GM18861 (cell line): ENCODE measurements around the gene TCF7L1.
"Not testable (repeated sequence)": the region's sequence is repeated elsewhere in the genome, so short reads cannot be mapped to it uniquely, and the experiment has no call there.

ENCODE experiments used
- ATAC-seq: cut with Tn5 transposase; IDR thresholded peaks from one replicate; pipeline ENCODE4 v1.9.1; 2021; ENCODE audit not compliant: unreplicated experiment

TCF7L1 gene

DNA sequence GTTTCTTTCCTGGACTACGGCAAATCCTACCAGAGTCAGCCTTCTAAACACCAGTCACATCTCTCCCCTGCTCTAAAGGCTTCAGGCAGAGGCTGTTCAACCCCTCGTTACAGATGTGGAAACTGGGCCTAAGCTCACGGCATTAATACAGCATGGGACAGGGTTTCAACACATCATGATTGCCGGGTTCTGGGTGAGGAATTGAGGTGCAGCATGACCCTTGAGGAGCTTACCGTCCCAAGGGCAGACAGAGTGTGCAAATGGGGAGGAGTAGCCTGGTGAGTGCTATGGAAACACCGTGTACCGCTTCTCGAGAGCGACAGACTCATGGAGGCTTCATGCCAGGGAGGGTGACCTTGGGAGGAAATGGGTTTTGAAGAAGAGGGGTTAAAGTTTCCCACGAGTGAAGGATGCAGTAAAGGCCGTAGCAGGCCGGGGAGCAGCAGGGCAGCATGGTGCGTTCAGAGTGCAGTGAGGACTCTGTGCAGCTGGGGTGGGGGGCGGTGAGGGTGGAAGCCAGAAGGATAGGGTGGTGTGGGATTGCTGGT lies 143.5 kb downstream of the TCF7L1 start:
- ATAC-seq, result no peak

- ATAC-seq, result no peak
These were observed 144.4 kb downstream of the TCF7L1 start for GRCh38 chr2:85277416-85278158.

DNA sequence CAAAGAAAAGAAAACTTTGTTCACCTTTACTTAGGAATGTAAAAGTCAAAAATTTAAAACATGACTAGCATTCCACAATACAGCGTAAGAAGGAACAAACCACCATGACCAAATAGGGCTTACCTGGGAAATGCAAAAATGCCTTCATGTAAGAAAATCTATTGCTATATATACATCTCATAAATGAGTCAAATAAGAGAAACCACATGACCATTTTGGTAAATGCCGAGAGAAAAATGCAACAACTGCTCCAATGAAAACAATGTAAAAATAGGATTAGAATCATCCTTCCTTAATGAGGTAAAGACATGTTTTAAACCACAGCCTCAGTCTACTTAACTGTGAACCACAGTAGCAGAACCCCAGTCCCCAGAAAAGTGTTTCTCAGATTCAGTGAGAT lies 145.2 kb downstream of the TCF7L1 start:
- no peak for ATAC-seq

DNA sequence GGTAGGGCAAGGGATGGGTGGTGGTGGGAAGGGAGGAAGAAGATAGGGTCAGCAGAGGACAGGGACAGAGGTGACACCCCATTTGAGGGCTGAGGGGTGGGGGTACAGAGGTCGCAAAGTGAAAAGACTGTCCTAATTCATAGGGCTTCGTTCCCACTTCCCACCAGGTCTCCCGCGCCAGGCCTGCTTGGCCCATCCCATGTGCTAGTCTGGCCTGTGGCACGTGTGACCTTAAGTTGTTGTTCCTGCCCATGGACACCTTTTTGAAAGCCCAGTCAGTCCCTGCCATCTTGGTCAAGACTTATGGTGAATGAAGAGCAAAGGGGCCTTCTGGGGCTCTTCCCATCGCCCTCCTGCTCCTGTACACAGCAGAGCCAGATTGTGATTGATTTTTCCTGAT lies 148.4 kb downstream of the TCF7L1 start:
- no peak for ATAC-seq

- no peak for ATAC-seq
These were observed 149.7 kb downstream of the TCF7L1 start for GRCh38 chr2:85282914-85283313.

DNA sequence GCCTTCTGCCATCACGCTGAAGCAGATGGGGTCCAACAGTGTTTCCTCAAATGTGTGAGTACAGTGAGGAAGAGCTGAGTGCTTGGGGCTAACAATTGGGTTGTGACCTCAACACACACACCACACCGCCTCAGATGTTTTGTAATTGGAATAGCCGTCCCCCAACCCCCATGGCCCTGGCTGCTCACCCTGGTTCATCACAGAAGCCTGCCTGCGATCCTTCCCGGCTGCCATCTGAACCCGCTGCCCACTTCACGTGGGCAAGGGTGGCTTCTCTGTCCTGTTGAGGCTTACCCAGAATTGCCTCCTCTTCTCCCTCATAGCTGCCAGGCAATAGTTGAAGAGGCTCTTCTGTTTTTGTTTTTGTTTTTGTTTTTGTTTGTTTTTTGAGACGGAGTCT lies 150.4 kb downstream of the TCF7L1 start:
- ATAC-seq, result no peak

- ATAC-seq, result no peak
These were observed 153.7 kb downstream of the TCF7L1 start for GRCh38 chr2:85286918-85287317.

DNA sequence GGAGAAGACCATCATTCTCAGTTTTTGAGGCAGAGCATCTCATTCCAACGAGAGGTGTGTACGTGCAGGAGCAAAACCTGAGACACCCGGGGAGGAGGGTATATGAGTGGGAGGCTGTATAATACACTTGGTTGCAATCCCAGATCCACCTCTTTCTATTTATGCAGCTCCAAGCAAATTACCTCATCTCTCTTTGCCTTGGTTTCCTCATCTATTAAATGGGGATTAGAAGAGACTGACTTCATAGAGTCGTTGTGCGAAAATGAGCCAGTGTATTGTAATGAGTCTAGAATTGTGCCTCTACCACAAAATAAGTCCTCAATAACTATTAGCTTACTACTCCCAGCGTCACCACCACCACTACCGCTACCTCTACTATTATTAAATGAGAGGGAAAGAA lies 154.5 kb downstream of the TCF7L1 start:
- ATAC-seq, result no peak

DNA sequence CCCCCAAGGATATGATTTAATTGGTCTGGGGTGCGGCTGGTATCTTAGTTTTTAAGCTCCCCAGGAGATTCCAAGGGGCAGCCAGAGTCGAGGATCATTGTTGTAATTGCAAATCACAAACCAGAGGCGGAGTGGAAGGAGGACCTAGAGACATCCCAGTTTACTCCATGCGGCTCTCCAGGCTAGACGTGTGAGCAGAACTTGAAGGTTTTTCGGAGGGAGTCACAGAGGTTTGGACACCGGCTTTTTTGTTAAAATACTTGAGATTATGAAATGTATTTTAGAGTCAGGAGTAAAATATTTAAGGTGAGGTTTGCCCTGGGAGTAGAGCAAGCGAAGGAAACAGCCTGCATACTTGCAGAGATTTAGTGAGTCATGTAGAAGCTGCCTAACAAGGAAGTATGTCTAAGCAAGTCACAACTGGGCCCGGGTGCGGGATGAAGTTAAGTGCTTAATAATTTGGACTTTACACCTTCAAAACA lies 155.1 kb downstream of the TCF7L1 start:
- no peak for ATAC-seq

- no peak for ATAC-seq
These were observed 158.3 kb downstream of the TCF7L1 start for GRCh38 chr2:85291425-85292023.

DNA sequence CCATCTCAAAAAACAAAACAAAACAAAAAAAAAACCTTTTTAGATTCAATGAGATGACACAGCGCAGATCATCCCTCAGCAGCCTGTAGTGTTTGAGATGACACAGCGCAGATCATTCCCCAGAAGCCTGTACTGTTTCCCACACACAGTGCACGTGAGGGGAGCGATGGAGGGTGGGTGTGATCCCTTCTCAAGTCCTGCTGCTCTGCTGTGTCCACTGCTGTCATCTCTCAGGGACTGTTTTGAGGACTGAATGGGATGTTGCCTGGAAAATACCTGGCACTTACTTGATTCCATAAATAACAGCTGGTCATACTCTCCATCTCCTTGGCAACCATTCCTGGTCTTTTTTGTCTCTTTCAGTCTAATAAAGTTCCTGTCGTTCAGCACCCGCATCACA lies 168.9 kb downstream of the TCF7L1 start:
- no peak for ATAC-seq

DNA sequence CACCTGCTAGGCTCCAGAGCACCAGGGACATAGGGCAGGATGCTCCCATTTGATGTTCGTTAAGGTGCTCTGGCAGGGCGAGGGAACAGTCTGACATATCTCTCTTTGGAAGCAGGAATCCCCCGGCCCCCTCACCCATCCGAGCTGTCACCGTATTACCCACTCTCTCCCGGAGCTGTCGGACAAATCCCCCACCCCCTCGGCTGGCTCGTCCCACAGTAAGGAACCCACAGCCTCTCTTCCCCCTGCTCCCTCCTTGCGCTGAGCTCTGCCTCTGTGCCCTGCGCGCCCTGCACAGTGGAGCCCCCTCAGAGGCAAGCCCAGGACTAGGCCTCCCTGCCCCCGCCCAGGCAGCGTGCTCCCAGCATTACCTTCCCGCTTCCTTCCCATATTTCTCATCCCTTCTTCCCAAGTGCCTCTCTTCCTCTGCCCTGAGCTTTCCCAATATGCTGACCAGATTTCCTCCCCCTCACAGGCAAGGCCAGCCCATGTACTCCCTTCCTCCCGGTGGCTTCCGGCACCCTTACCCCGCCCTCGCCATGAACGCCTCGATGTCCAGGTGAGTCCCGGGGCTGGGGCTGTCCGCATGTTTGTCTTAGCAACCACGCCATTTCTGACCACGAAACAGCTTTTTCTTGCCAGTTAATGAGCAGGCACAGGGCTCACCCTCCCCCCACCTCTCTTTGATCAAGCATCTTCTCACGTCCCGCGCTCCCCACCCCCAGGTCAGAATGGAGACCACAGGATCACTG lies 170.8 kb downstream of the TCF7L1 start:
- ATAC-seq, result no peak

GRCh38 chr2:85307527-85307897 lies 174.3 kb downstream of the TCF7L1 start:
- ATAC-seq, result no peak

DNA sequence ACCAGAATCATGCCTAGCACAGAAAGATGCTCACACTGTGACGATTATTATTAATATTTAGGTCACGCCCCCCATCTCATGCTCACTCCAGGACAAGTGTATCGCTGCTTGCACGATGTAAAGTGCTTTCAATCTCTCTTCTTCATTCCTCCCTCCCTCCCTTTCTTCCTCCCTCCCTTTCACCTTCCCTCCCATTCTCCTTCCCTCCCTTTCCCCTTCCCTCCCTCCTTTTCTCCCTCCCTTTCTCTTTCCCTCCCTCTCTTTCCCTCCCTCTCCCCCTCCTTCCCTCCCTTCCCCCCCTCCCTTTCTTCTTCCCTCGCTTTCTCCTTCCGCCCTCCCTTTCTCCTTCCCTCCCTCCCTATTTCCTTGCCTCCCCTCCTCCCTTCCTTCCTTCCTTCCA lies 175.0 kb downstream of the TCF7L1 start:
- ATAC-seq, result no peak

DNA sequence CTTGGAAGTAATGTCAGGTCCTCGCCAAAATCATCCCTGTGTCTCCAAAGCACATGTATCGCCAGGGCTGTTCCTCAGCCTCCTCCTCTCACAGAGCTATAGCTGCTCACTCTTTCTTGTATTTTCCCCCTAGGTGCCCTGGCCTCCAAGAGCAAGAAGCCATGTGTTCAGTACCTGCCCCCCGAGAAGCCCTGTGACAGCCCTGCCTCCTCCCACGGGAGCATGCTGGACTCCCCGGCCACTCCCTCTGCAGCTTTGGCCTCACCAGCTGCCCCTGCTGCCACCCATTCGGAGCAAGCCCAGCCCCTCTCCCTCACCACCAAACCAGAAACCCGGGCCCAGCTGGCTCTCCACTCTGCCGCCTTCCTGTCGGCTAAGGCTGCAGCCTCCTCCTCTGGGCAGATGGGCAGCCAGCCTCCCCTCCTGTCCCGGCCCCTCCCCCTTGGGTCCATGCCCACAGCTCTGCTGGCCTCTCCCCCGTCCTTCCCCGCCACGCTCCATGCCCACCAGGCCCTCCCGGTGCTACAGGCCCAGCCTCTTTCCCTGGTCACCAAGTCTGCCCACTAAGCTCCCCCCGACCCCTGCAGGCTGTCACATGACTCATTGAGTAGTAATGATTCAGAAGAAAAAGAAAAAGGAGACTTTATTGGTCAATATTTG lies 175.8 kb downstream of the TCF7L1 start:
- no peak for ATAC-seq

DNA sequence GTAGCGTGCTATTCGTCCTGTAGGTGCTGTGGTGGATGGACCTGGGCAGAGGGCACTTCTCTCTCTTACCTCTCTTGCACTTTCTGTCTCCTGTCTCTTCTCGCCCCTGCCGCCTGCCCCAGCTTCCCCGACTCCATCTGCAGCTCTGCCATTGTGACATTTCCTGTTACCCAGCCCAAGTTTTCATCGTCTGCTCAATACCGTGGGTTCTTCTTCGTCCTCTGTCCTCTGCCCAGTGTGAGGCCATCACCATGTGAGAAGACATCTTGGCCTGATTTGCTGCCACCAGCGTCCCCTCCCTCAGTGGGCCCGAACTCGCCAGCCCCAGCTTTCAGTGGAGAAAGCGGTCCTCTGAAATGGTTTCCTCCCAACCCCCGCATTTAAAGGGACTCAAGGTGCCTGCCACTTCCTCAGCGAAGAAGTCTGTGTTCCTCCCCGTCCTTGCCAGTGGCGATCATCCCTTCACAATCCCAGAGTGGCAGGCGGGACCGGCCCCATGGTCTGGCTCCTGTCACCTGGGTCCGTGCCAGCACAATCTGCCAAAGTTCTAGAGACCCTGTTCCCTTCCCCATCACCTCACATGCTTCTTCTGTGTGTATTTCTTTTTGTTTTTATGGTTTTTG lies 176.6 kb downstream of the TCF7L1 start:
- ATAC-seq, result no peak

DNA sequence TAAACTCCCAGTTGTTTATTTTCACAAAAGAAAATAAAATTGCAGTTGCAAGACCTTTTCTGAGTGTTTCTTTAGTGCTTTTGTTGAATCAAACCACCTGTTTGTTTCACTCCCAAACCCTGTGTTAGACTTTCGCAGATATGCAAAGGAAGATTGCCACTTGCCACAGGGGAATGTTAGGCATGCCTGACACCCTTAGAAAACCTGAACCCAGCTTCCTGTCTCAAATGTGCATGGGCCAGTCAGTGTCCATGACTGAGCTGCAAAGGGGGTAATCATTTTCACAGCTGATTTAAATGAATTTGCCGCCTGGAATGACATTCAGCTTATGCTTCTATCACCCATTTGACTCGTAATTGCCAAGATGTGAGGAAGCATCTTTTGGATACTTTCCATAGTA lies 177.1 kb downstream of the TCF7L1 start:
- ATAC-seq, result peak; percentile 61

DNA sequence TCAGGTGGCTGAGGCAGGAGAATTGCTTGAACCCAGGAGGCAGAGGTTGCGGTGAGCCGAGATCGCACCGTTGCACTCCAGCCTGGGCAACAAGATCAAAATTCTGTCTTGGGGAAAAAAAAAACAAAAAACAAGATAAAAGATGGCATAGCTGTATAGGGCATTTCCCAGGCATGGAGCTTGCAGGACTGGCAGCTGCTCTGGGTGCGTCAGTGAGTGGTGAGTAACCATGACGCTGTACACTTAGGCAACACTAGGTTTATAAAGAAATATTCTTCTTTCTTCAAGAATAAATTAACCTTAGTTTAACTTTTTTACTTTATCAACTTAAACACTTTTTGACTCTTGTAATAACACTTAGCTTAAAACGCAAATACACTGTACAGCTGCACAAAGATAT lies 179.2 kb downstream of the TCF7L1 start:
- no peak for ATAC-seq

GRCh38 chr2:85314884-85315242 lies 181.7 kb downstream of the TCF7L1 start:
- ATAC-seq, result no peak

- not testable (repeated sequence) for ATAC-seq
These were observed 182.7 kb downstream of the TCF7L1 start for GRCh38 chr2:85315921-85316320.
